ENCODE data around the gene NSMCE1. TPM values are rescaled to one million over a fixed set of nuclear protein-coding genes. Genes with fewer than 3 reads are reported as not detected.
"Not testable (repeated sequence)": the region's sequence is repeated elsewhere in the genome, so short reads cannot be mapped to it uniquely, and the experiment has no call there.

Gene NSMCE1
- total RNA-seq, 2 donors from 2014 or later: 37.6 to 58.2 TPM

DNA sequence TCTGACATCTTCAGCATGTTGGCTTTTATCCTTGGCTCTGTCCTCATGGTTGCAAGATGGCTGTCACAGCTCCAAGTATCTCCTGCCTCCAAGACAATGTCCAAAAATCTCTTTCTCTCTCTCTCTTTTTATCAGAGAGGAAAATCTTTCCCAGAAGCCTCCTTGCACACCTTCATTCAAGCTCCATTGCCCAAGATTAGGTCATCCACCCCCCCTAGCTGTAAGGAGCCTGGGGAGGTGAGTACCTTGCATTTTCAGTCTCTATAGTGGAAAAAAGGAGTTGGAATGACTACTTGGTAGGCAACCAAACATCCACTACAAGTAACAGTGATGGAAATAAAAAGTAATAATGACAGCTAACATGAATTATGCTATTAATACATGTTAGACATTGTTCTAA, 22.0 kb upstream of the NSMCE1 start:
- no peak overlapping the region for H3K4me3 ChIP-seq
- H3K4me1 ChIP-seq: no peaks in the 10 kb centered on the region
- TF ChIP-seq, protein P1, sequence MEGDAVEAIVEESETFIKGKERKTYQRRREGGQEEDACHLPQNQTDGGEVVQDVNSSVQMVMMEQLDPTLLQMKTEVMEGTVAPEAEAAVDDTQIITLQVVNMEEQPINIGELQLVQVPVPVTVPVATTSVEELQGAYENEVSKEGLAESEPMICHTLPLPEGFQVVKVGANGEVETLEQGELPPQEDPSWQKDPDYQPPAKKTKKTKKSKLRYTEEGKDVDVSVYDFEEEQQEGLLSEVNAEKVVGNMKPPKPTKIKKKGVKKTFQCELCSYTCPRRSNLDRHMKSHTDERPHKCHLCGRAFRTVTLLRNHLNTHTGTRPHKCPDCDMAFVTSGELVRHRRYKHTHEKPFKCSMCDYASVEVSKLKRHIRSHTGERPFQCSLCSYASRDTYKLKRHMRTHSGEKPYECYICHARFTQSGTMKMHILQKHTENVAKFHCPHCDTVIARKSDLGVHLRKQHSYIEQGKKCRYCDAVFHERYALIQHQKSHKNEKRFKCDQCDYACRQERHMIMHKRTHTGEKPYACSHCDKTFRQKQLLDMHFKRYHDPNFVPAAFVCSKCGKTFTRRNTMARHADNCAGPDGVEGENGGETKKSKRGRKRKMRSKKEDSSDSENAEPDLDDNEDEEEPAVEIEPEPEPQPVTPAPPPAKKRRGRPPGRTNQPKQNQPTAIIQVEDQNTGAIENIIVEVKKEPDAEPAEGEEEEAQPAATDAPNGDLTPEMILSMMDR (IDR thresholded peaks at IDR 0.05): no peak
- intact Hi-C loops (cut with DNase I): no loop called here
- DNase-seq: no peak
- H3K27me3 ChIP-seq: no peaks in the 10 kb centered on the region
- H3K9ac ChIP-seq (ENCODE audit: low read depth in 2 of 2, low read length in 2 of 2): no peak overlapping the region
- no peaks in the 10 kb centered on the region for H3K36me3 ChIP-seq
- H3K27ac ChIP-seq: no peak overlapping the region
- H3K9me3 ChIP-seq: no peaks in the 10 kb centered on the region

DNA sequence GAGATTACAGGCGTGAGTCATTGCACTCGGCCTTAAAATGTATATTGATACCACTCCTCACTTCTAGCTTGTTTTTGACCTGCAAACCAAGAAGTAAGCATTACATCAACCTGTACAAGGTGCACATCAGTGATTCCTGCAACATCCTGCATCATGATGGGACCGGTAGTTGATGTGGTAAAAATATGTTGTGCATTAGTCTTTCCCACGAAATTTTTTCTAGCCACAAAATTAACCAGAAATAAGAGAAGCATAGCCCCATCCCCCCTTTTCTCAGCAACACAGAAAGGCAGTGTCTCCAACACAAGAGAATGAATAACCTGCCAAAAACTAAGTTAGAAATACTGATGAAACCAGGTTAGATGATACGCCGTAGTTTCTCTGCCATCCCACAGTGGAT, 21.1 kb upstream of the NSMCE1 start:
- Histone ChIP-seq H3K9ac (ENCODE audit: low read depth in 2 of 2, low read length in 2 of 2) (no peak overlapping the region), H3K9me3 (no peaks in the 10 kb centered on the region), H3K27me3 (no peaks in the 10 kb centered on the region), H3K36me3 (no peaks in the 10 kb centered on the region), H3K4me1 (no peaks in the 10 kb centered on the region), H3K27ac (no peak overlapping the region), H3K4me3 (no peak overlapping the region)
- TF ChIP-seq, protein P1 (IDR thresholded peaks at IDR 0.05): no peak
- no peak for DNase-seq
- intact Hi-C loops (cut with DNase I): no loop called here

DNA sequence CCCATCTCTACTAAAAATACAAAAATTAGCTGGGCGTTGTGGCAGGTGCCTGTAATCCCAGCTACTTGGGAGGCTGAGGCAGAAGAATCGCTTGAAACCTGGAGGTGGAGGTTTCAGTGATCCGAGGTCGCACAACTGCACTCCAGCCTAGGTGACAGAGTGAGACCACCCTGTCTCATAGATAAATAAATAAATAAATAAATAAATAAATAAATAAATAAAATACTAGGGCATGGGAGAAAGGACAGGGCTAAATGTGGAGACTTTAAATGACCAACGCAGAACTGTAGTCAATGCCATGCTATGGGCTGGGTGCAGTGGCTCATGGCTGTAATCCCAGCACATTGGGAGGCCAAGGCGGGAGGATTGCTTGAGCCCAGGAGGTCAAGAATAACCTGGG, 19.7 kb upstream of the NSMCE1 start:
- intact Hi-C loops (cut with DNase I); DNase-seq; H3K9ac ChIP-seq (ENCODE audit: low read depth in 2 of 2, low read length in 2 of 2); H3K4me3 ChIP-seq; H3K36me3 ChIP-seq; H3K4me1 ChIP-seq; H3K27ac ChIP-seq; H3K9me3 ChIP-seq; H3K27me3 ChIP-seq: not testable (repeated sequence)

DNA sequence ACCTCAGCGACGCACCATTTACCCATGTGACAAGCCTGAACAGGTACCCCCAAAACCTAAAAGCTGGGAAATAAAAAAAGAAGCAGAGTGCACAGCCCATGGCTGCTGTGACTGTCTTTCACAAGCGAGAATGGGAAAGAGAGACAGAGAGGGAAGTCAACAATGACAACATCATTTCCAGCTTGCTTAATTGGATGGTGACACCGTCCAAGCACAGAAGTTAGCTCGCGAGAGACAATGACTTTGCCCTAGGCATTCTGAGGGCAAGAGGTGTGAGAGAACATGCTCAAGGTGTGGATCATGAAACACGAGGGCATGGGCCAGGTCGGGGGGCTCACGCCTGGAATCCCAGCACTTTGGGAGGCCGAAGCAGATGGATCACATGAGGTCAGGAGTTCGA, 19.3 kb upstream of the NSMCE1 start:
- Histone ChIP-seq H3K36me3 (no peaks in the 10 kb centered on the region), H3K9ac (ENCODE audit: low read depth in 2 of 2, low read length in 2 of 2) (no peak overlapping the region), H3K27ac (no peak overlapping the region), H3K4me1 (no peaks in the 10 kb centered on the region), H3K4me3 (no peak overlapping the region), H3K9me3 (no peaks in the 10 kb centered on the region), H3K27me3 (no peaks in the 10 kb centered on the region)
- TF ChIP-seq, protein P1 (IDR thresholded peaks at IDR 0.05): no peak
- no peak for DNase-seq
- intact Hi-C loops (cut with DNase I): no loop called here

DNA sequence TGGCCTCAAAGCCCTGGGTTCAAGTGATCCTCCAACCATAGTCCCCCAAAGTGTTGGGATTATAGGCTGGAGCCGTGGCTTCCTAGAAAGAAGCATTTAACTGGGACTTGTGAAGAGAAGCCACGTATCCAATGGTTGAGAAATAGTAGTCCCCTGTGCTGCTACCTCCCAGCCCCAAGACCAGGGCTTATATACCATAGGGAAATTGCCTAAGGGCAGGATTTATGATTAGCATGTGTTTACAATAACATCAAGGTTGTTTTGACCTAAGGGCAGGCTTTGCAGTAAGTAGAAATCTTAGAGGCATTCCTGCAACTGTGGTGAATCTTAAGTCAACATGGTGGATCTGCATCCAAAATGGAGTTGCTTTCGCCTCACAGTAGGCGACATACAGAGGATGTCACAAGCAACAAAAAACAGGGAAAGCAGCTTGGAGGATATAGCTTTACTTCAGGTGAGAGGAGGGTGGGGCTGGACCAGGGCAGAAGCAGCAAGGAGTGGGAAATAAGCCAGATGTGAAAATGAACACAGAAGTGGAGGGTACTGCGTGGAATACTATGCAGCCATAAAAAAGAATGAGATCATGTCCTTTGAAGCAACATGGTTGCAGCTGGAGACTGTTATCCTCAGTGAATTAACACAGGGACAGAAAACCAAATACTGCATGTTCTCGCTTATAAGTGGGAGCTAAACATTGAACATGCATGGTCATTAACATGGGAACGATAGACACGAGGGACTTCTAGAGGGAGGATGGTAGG, 18.7 kb upstream of the NSMCE1 start:
- intact Hi-C loops (cut with DNase I): no loop called here
- no peaks in the 10 kb centered on the region for H3K27me3 ChIP-seq
- H3K9me3 ChIP-seq: no peaks in the 10 kb centered on the region
- no peak for DNase-seq
- no peak overlapping the region for H3K27ac ChIP-seq
- H3K4me3 ChIP-seq: no peak overlapping the region
- H3K9ac ChIP-seq (ENCODE audit: low read depth in 2 of 2, low read length in 2 of 2): no peak overlapping the region
- TF ChIP-seq, protein P1 (IDR thresholded peaks at IDR 0.05): no peak
- H3K4me1 ChIP-seq: no peaks in the 10 kb centered on the region
- H3K36me3 ChIP-seq: no peaks in the 10 kb centered on the region

DNA sequence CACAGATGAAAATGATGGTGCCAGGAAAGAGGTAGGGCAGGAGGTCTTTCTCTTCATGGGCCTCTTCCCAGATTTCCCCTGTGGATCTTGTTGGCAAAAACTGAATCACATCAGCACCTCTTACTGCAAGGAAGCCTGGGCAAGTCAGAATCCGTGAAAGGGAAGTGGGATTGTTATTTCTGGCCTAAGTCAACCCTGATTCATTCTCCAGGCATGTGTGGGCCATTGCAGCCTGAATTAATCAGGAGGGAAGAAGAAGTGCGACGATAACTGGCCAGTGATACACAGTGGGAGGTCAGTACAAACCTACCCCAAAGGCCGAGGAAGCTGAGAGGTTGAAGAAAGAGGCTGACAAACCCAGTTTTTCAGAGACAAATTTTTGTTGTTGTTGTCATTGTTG, 17.9 kb upstream of the NSMCE1 start:
- Histone ChIP-seq H3K27me3 (no peaks in the 10 kb centered on the region), H3K9ac (ENCODE audit: low read depth in 2 of 2, low read length in 2 of 2) (no peak overlapping the region), H3K4me1 (no peaks in the 10 kb centered on the region), H3K9me3 (no peaks in the 10 kb centered on the region), H3K36me3 (no peaks in the 10 kb centered on the region), H3K27ac (peak overlapping the region; percentile 31), H3K4me3 (no peak overlapping the region)
- TF ChIP-seq, protein P1 (IDR thresholded peaks at IDR 0.05): no peak
- no peak for DNase-seq
- intact Hi-C loops (cut with DNase I): no loop called here
